ENCODE results near the gene PPP6R3. TPM values are rescaled to one million over a fixed set of nuclear protein-coding genes. Genes with fewer than 3 reads are reported as not detected.

Gene PPP6R3
- total and polyA plus RNA-seq, 5 donors, result 22.1 to 101 (median 89.7) TPM

DNA sequence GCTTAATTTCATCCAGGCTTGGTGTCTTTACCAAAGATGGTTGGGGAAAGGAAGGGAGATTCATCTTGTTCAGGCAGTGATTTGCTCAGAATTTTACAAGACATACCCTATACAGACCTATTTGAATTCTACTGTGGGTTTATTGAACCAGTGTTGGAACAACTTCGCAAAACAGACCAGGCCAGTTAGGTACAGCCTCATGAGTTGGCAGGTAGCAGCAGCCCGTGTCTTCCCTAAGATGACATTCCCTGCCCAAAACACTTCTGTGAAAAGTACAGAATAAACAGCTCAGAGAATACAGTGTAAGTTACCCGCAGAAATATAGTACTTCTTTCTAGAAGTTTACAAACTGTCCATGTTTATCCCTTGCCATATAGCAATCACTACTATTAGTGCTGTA, 121.3 kb downstream of the PPP6R3 start:
- Histone ChIP-seq H3K4me3 (ENCODE audit: low read length) (no peak overlapping the region), H3K9me3 (ENCODE audit: control insufficient read depth, low read length) (no peaks in the 10 kb centered on the region), H3K27me3 (ENCODE audit: control insufficient read depth, insufficient read depth) (no peaks in the 10 kb centered on the region), H3K27ac (ENCODE audit: low read length) (peak overlapping the region; percentile 97), H3K4me1 (ENCODE audit: control insufficient read depth, insufficient read depth, low read length) (peaks cover 9% of the 10 kb centered on the region)
- DNase-seq (no peak), ATAC-seq (no peak)
- intact Hi-C loops (cut with DNase I), result no loop called here
- 81% methylated on average over 3 of the region's 3 CpGs for WGBS

DNA sequence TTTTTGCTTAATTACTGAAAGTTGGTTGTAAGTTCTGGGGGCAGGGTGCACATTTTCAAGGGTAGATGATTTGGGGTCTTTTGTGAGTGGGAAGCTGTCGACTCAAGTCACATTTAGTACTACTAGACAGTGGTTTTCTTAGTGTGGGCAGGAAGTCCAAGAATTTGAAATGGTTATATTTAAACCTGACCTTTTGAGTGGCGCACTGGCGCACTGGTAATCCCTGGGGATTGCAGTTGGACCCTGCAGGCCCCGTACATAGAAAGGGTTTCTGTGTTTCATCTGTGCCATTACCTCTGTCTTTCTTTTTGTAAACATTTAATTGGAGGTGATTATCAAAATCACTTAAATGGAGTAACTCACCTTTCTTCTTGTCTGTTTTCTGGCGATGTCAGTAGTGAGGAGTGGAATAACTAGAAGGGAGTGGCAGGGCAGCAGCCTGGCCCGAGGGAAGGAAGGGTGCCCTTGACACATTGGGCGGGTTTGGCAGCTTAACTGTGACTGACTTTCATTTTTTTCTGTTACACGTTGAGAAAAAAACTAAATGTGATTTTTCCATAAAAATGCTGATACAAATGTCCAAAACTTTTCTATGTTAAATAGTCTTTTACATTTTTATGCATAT, 122.0 kb downstream of the PPP6R3 start:
- intact Hi-C loops (cut with DNase I), result no loop called here
- ATAC-seq (peak; percentile 60 to 70), DNase-seq (peak in 1 of 3 donors; percentile 47)
- Histone ChIP-seq H3K27me3 (ENCODE audit: control insufficient read depth, insufficient read depth) (no peaks in the 10 kb centered on the region), H3K27ac (ENCODE audit: low read length) (peak overlapping the region; percentile 56), H3K9me3 (ENCODE audit: control insufficient read depth, low read length) (no peaks in the 10 kb centered on the region), H3K4me3 (ENCODE audit: low read length) (no peak overlapping the region), H3K4me1 (ENCODE audit: control insufficient read depth, insufficient read depth, low read length) (peaks cover 9% of the 10 kb centered on the region)
- WGBS, result 42% methylated on average over 8 of the region's 8 CpGs

DNA sequence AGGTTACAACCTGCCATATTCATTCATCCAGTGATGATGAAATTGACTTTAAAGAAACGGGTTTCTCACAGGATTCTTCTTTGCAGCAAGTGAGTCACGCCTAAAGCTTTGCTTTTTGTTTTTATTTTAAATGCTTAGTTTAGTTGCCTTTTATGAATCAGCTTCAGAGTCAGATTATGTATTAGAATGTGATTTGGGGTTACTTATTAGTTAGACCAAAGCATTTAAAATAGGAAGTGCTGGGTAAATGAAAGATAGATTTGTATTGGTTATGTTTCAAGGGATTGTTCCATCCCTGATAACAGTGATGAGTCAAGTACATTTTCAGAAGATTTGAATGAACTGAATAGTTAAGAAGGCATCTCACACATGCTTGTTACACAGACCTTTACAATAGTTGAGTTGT, 122.5 kb downstream of the PPP6R3 start:
- Histone ChIP-seq H3K9me3 (ENCODE audit: control insufficient read depth, low read length) (no peaks in the 10 kb centered on the region), H3K27ac (ENCODE audit: low read length) (no peak overlapping the region), H3K4me3 (ENCODE audit: low read length) (no peak overlapping the region), H3K4me1 (ENCODE audit: control insufficient read depth, insufficient read depth, low read length) (peaks cover 9% of the 10 kb centered on the region), H3K27me3 (ENCODE audit: control insufficient read depth, insufficient read depth) (no peaks in the 10 kb centered on the region)
- WGBS, result 71% methylated on average over 2 of the region's 2 CpGs
- ATAC-seq, result no peak
- DNase-seq, result no peak
- intact Hi-C loops (cut with DNase I), result no loop called here

DNA sequence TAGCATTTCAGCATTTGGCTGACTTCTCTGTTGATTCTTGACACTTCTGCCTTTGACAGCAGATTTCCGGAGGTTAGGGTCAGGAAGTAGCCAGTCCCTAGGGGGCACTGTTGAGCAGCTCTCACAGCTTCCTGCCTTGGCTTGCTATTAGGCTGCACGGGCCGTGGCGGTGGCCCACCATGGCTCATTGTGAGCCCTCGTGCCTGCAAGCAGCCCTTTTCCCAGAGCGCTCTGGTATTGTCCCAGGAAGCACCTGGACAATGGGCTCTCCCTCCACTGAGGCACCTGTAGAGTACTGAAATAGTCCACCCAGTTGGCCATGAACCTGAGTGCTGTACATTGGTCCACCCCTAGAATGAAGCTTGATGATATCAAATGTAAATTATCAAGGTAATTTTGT, 123.5 kb downstream of the PPP6R3 start:
- ATAC-seq (peak; percentile 20 to 47), DNase-seq (peak; percentile 45 to 76 (median 71))
- Histone ChIP-seq H3K4me1 (ENCODE audit: control insufficient read depth, insufficient read depth, low read length) (peaks cover 9% of the 10 kb centered on the region), H3K27me3 (ENCODE audit: control insufficient read depth, insufficient read depth) (no peaks in the 10 kb centered on the region), H3K4me3 (ENCODE audit: low read length) (no peak overlapping the region), H3K27ac (ENCODE audit: low read length) (no peak overlapping the region), H3K9me3 (ENCODE audit: control insufficient read depth, low read length) (no peaks in the 10 kb centered on the region)
- intact Hi-C loops (cut with DNase I), result no loop called here
- 52% methylated on average over 6 of the region's 6 CpGs for WGBS

DNA sequence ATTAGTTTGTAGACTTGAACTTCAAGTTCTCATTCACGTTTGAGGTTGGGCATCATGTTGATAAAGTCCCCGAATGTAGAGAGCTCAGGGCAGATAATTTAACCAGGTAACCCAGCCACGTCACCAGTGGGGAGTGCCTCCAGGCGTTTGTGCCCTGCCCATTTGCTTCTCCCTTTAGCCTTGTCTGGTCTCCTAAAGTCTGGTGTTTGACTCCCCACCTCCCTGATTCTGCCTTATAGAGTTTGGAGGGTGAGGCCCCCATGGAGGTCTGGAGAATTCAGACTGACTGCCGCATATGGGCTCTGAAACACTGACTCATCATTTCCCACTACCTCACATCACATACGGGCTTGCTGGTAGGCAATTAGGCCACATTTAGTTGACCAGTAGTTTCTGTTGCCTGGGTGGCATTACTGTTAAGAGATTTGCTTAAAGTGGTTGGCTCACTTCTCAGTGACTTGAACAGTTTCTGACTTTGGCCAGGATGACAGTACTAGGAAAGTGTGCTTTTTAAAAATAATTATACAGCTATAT, 124.5 kb downstream of the PPP6R3 start:
- WGBS, result 78% methylated on average over 6 of the region's 6 CpGs
- Histone ChIP-seq H3K4me3 (ENCODE audit: low read length) (no peak overlapping the region), H3K9me3 (ENCODE audit: control insufficient read depth, low read length) (no peaks in the 10 kb centered on the region), H3K4me1 (ENCODE audit: control insufficient read depth, insufficient read depth, low read length) (peaks cover 9% of the 10 kb centered on the region), H3K27me3 (ENCODE audit: control insufficient read depth, insufficient read depth) (no peaks in the 10 kb centered on the region), H3K27ac (ENCODE audit: low read length) (peak overlapping the region; percentile 64)
- intact Hi-C loops (cut with DNase I), result no loop called here
- DNase-seq (no peak), ATAC-seq (no peak)

DNA sequence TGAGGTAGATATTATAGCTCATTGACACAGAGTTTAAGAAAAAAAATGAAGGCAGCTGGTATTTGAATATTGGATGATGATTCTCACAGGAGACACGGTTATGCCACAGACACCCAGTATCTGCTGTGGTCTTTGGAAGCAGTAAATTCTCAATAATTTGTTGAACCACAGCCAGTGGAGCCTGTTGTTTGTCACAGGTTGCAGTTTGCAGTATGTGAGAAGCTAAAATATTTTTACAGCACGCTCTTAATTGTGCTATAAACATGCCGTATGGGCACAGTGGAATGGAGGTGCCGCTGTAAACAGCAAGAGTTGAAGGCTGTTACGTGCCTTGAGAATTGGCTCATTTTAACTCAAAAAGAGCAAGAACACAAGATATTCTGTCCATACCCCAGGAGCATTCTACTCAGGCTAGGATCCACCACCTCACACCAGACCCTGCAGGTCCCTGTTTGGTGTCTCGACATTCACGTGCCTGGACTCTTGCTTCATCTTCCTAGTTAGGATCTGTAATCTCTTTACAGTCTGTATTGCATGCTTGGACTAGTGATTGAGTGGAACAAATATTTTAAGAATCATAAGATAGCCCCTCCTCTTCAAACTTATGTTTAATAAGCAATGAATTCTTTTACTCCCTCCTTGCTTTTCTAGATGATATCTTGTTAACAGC, 129.1 kb downstream of the PPP6R3 start:
- no peak overlapping the region for H3K4me3 ChIP-seq (ENCODE audit: low read length)
- no peak for DNase-seq
- intact Hi-C loops (cut with DNase I), result no loop called here
- no peaks in the 10 kb centered on the region for H3K9me3 ChIP-seq (ENCODE audit: control insufficient read depth, low read length)
- no peaks in the 10 kb centered on the region for H3K4me1 ChIP-seq (ENCODE audit: control insufficient read depth, insufficient read depth, low read length)
- no peak for ATAC-seq
- no peaks in the 10 kb centered on the region for H3K27me3 ChIP-seq (ENCODE audit: control insufficient read depth, insufficient read depth)
- no peak overlapping the region for H3K27ac ChIP-seq (ENCODE audit: low read length)
- WGBS, result 92% methylated on average over 7 of the region's 7 CpGs

DNA sequence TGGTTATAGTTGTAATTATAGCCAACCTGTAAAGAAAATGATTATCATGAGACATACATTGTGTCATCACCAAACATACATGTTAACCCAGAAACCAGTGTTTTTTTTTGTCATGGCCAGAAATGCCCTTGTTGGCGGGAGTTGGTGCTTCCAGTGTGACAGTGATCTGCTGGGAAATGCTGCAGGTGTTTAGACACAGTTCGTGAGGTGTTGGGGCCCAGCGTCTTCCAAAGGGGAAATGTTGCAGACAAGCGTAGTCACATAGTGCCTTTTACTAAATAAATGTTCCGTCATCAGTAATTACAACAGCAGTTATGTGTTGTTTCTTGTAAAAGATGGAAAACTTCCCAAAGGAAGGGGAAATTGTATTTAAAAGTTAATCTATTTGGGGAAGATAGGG, 131.2 kb downstream of the PPP6R3 start:
- intact Hi-C loops (cut with DNase I), result no loop called here
- Histone ChIP-seq H3K4me3 (ENCODE audit: low read length) (no peak overlapping the region), H3K9me3 (ENCODE audit: control insufficient read depth, low read length) (no peaks in the 10 kb centered on the region), H3K27me3 (ENCODE audit: control insufficient read depth, insufficient read depth) (no peaks in the 10 kb centered on the region), H3K27ac (ENCODE audit: low read length) (no peak overlapping the region), H3K4me1 (ENCODE audit: control insufficient read depth, insufficient read depth, low read length) (no peaks in the 10 kb centered on the region)
- DNase-seq (no peak), ATAC-seq (no peak)
- 96% methylated on average over 5 of the region's 5 CpGs for WGBS

DNA sequence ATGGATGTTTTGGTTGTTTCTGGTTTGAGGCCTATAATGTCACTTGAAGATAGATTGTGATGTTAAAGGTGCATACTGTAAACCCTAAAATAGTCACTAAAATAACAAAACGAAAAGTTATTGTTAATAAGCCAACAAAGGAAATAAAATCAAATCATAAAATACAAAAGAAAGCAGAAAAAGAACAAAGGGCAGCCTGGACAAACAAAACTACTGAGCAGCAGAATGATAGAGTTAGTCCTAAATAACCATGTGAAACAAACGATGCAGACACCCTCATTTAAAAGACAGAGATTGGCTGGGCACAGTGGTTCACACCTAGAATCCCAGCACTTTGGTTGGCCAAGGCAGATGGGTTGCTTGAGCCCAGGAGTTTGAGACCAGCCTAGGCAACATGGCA, 132.9 kb downstream of the PPP6R3 start:
- Histone ChIP-seq H3K9me3 (ENCODE audit: control insufficient read depth, low read length) (no peaks in the 10 kb centered on the region), H3K4me3 (ENCODE audit: low read length) (no peak overlapping the region), H3K27me3 (ENCODE audit: control insufficient read depth, insufficient read depth) (no peaks in the 10 kb centered on the region), H3K4me1 (ENCODE audit: control insufficient read depth, insufficient read depth, low read length) (no peaks in the 10 kb centered on the region), H3K27ac (ENCODE audit: low read length) (no peak overlapping the region)
- DNase-seq (no peak), ATAC-seq (no peak)
- intact Hi-C loops (cut with DNase I), result no loop called here
- WGBS, result 71% methylated on average over 2 of the region's 2 CpGs

DNA sequence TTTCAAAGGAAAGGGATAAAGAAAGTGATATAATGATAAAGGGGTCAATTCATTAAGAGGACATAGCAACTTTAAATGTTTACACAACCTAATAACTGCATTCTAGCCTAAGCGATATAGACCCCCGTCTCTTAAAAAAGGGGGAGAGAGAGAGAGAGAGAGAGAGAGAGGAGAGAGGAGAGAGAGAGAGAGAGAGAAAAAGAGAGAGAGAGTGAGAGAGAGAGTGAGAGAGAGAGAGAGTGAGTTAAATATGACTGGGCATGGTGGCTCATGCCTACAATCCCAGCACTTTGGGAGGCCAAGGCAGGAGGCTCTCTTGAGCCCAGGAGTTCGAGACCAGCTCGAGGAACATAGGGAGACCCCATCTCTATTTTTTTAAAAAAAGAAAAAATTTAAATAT, 133.6 kb downstream of the PPP6R3 start:
- H3K4me3 ChIP-seq (ENCODE audit: low read length), result no peak overlapping the region
- intact Hi-C loops (cut with DNase I), result no loop called here
- H3K4me1 ChIP-seq (ENCODE audit: control insufficient read depth, insufficient read depth, low read length), result no peaks in the 10 kb centered on the region
- ATAC-seq (no peak), DNase-seq (no peak)
- no peaks in the 10 kb centered on the region for H3K9me3 ChIP-seq (ENCODE audit: control insufficient read depth, low read length)
- H3K27me3 ChIP-seq (ENCODE audit: control insufficient read depth, insufficient read depth), result no peaks in the 10 kb centered on the region
- 95% methylated on average over 4 of the region's 4 CpGs for WGBS
- no peak overlapping the region for H3K27ac ChIP-seq (ENCODE audit: low read length)

DNA sequence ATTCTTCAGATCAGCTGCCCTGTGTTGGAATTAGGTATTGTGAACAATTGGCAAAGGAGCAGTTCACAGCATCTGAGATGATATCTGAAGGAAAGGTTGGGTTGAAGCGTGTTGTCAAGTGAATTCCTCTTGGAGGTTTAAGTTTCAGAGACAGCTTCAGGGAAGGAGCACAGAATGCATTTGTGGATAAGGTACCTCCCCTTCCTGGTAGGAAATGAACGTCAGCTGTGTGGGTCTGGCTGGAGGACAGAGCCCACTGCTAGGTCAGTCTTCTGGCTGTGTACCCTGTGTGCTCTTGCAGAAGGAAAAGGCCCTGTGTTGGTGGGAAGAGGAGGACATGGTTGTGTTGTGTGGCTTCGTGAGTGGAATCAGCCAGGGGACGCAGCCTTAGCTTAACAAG, 135.7 kb downstream of the PPP6R3 start:
- DNase-seq (no peak), ATAC-seq (peak in 1 of 2 donors; percentile 49)
- intact Hi-C loops (cut with DNase I), result no loop called here

DNA sequence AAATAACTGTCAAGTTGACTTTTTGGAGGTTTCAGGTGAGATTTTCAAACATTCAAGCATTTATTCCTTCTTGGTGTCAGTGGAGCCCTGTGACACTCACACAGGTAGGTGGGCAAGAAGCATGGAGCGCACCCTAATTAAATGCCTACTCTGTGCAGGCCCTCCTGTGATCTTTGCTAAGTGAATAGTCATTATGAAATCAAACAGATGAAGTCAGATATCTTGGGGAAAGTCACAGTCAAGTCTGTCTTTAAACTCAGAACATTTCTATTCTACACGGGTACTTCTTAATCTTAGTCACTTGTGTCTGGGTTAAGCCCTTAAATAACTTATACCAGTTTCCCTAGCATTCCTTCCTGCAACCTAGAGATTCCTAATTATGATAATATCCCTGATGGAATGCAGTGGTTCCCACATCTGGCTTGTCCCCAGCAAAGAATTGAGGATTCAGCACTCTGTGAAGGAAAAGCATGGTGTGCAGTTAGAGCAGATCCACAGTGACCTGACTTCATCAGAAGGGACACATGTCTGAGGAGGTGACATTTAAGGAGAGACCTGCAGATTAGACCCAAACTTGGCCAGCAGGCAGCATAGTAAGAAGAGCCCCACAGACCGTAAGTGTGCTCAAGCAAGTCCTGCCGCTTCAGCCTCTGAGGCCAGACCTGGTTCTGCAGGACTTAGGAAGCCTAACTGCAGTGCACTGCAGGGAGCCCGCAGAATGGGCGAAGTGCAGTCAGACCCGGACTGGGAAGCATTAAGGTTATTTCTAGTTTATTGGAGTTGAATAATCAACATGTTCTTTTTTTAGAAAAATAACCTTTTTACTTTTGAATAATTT, 138.5 kb downstream of the PPP6R3 start:
- ATAC-seq, result no peak
- intact Hi-C loops (cut with DNase I), result no loop called here

More for the DNA sequence above, 135.7 kb downstream of the PPP6R3 start:
- no peak overlapping the region for H3K27ac ChIP-seq (ENCODE audit: low read length)
- no peaks in the 10 kb centered on the region for H3K4me1 ChIP-seq (ENCODE audit: control insufficient read depth, insufficient read depth, low read length)
- no peaks in the 10 kb centered on the region for H3K9me3 ChIP-seq (ENCODE audit: control insufficient read depth, low read length)
- no peaks in the 10 kb centered on the region for H3K27me3 ChIP-seq (ENCODE audit: control insufficient read depth, insufficient read depth)
- WGBS, result 76% methylated on average over 4 of the region's 4 CpGs
- no peak overlapping the region for H3K4me3 ChIP-seq (ENCODE audit: low read length)

More for the DNA sequence above, 138.5 kb downstream of the PPP6R3 start:
- H3K27ac ChIP-seq (ENCODE audit: low read length), result no peak overlapping the region
- no peaks in the 10 kb centered on the region for H3K27me3 ChIP-seq (ENCODE audit: control insufficient read depth, insufficient read depth)
- H3K4me3 ChIP-seq (ENCODE audit: low read length), result no peak overlapping the region
- no peak for DNase-seq
- no peaks in the 10 kb centered on the region for H3K9me3 ChIP-seq (ENCODE audit: control insufficient read depth, low read length)
- WGBS, result 92% methylated on average over 7 of the region's 7 CpGs
- no peaks in the 10 kb centered on the region for H3K4me1 ChIP-seq (ENCODE audit: control insufficient read depth, insufficient read depth, low read length)
